H1 (cell line): ENCODE measurements around the gene WDR6. TPM values are rescaled to one million over a fixed set of nuclear protein-coding genes. Genes with fewer than 3 reads are reported as not detected.

Experiments used
- BACH1 ChIP-seq: IDR thresholded peaks from 2 replicates; pipeline ENCODE4 v1.6.1; 2012; ENCODE audit warnings: low read length, improper control_type of control experiment
- CBX8 ChIP-seq: fragments of 300-800, 300-1000 bp; sonication (generic); IDR thresholded peaks from 2 replicates; pipeline ENCODE4 v1.7.1; 2016; ENCODE audit warnings: low read depth, low read length, borderline replicate concordance
- CHD1 ChIP-seq: IDR thresholded peaks from 2 replicates; pipeline ENCODE4 v1.6.1; 2012; ENCODE audit warnings: low read depth, low read length, improper control_type of control experiment
- CHD7 ChIP-seq: fragments of 300-600 bp; sonication (generic); IDR thresholded peaks from 2 replicates; pipeline ENCODE4 v1.7.1; 2012; ENCODE audit warnings: low read length, moderate library complexity, mild to moderate bottlenecking, inconsistent platforms; ENCODE audit not compliant: insufficient replicate concordance
- FOSL1 ChIP-seq: IDR thresholded peaks from 2 replicates; pipeline ENCODE4 v1.6.1; 2011; ENCODE audit warnings: mild to moderate bottlenecking, low read depth, low read length, moderate library complexity; ENCODE audit not compliant: insufficient read depth
- GABPA ChIP-seq: IDR thresholded peaks from 2 replicates; pipeline ENCODE4 v1.6.1; 2011; ENCODE audit warnings: mild to moderate bottlenecking, low read length, moderate library complexity, borderline replicate concordance; ENCODE audit not compliant: insufficient read depth
- GTF2F1 ChIP-seq: IDR thresholded peaks from 2 replicates; pipeline ENCODE4 v1.6.1; 2012; ENCODE audit warnings: low read depth, low read length, improper control_type of control experiment, borderline replicate concordance
- HDAC2 ChIP-seq, 2 experiments: fragments of 300-600 bp in 1 of 2; sonication (generic) in 1 of 2; IDR thresholded peaks; 2 replicates each; pipeline ENCODE4 v1.6.1; 2011 to 2012; ENCODE audit warnings: low read depth in 2 of 2, low read length in 2 of 2, mild to moderate bottlenecking in 2 of 2, moderate library complexity in 2 of 2, borderline replicate concordance in 1 of 2, inconsistent platforms in 1 of 2
- SP2 ChIP-seq: IDR thresholded peaks from 2 replicates; pipeline ENCODE4 v1.6.1; 2012; ENCODE audit warnings: mild to moderate bottlenecking, low read length, inconsistent platforms
- ZNF274 ChIP-seq: IDR thresholded peaks from 2 replicates; pipeline ENCODE4 v1.7.0; 2012; ENCODE audit warnings: low read length, borderline replicate concordance; ENCODE audit errors: extremely low read depth
- polyA plus RNA-seq, 7 experiments: library from polyadenylated mRNA; depleted of rRNA in 3 of 7; stranded (reverse) in 5 of 7; unstranded in 2 of 7; fragments of >200 nt in 5 of 7; fragments of 200-250 nt in 2 of 7; gene quantifications; 1 replicate in 5 of 7; 2 replicates in 1 of 7; 4 replicates in 1 of 7; pipeline versions ENCODE4 v1.2.1 to v1.2.3, GENCODE V29; 2011 to 2013; ENCODE audit warnings: missing spikeins in 2 of 7, mixed read lengths in 2 of 7
- total RNA-seq: library from RNA; stranded (reverse); fragmentation: NEBNext Ultra II Directional; extraction: Animal tissue kit (Norgen Biotek cat#: 25700); gene quantifications from 2 replicates; pipeline ENCODE4 v1.2.1, GENCODE V29; 2021

Gene WDR6
- total and polyA plus RNA-seq, 2 of the 8 experiments (the other 6 are each of a cell fraction or from before 2014, with no cell fraction given) = 180 to 257 TPM

GRCh38 chr3:48991851-48992545, 15.2 kb upstream of the WDR6 start (continued):
- no peak for TF ChIP-seq CHD7
- no peak for TF ChIP-seq ZNF274
- TF ChIP-seq CHD1 = no peak
- TF ChIP-seq SP2 = no peak
- TF ChIP-seq GABPA = no peak
- TF ChIP-seq FOSL1 = no peak
- no peak for TF ChIP-seq GTF2F1
- TF ChIP-seq BACH1 = no peak
- no peak for TF ChIP-seq CBX8
- no peak for TF ChIP-seq HDAC2 (IDR thresholded peaks at IDR 0.05; ENCODE audit: borderline replicate concordance in 1 of 2, low read depth in 2 of 2, low read length in 2 of 2)
